BLaER1 treated with 17β-estradiol and CSF1 and Interleukin-3, amounts not matched to agents 10 nM and 100 nM (cell line): ENCODE results near the gene STK39.
A peak's percentile ranks its signal among the peaks of the same experiment; 100 is the strongest.

Experiments
- H3K27ac ChIP-seq, 11 experiments: shearing (Covaris generic); formaldehyde crosslinking; 2 replicates each; pipeline ENCODE4 v1.8.1; 2022
- H3K27me3 ChIP-seq, 11 experiments: shearing (Covaris generic); formaldehyde crosslinking; 2 replicates each; pipeline ENCODE4 v1.8.1; 2022
- H3K36me3 ChIP-seq, 11 experiments: shearing (Covaris generic); formaldehyde crosslinking; 2 replicates each; pipeline ENCODE4 v1.8.1; 2022
- H3K4me1 ChIP-seq, 10 experiments: shearing (Covaris generic); formaldehyde crosslinking; 2 replicates each; pipeline ENCODE4 v1.8.1; 2022
- H3K4me2 ChIP-seq, 11 experiments: shearing (Covaris generic); formaldehyde crosslinking; 2 replicates each; pipeline ENCODE4 v1.8.1; 2022
- H3K4me3 ChIP-seq, 10 experiments: shearing (Covaris generic); formaldehyde crosslinking; 2 replicates each; pipeline ENCODE4 v1.8.1; 2022
- H3K9ac ChIP-seq, 11 experiments: shearing (Covaris generic); formaldehyde crosslinking; 2 replicates each; pipeline ENCODE4 v1.8.1; 2022
- H3K9me3 ChIP-seq, 11 experiments: shearing (Covaris generic); formaldehyde crosslinking; replicated peaks in 1 of 11; 2 replicates each; pipeline ENCODE4 v1.8.1; 2022
- H4K20me1 ChIP-seq, 11 experiments: shearing (Covaris generic); formaldehyde crosslinking; 2 replicates each; pipeline ENCODE4 v1.8.1; 2022
- Cebpa-rat ChIP-seq, 11 experiments: shearing (Covaris generic); IDR thresholded peaks; 2 replicates each; pipeline ENCODE4 v1.8.1; 2022

STK39 gene

DNA sequence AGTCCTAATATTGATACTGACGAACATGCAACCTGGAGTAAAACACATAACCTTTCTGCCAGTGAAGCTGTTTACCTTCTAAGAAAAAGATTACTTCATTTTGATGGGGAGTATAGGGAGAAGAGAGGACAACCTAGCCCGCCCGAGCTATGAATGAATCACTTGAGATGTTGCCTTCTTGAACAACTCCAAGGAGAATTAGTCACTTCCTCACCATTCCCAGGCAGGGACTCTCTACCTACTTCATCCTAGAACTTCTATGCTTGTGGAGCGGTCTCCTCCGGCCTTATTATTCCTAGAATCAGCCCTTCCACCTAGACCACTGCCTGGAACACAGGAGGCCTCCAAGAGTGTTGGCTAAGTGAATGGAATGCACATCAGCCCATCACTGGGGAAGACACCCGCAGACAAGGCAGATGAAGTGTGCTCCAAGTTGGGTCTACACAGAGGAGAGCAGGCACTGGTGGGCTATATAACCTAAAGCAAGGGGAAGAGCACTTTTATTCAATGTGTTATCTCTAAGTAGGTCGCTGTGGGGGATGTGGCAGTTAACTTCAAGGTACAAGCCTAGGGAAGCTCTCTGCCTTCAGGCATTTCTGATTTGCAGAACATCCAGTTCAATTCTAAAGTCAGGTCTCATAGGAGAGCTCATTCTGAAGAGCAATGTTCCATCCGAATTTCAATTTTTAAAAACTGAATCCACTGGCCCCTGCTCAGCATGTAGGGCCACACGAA lies 57.4 kb downstream of the STK39 start:
- TF ChIP-seq Cebpa-rat (IDR thresholded peaks at IDR 0.05): no peak
- no peak overlapping the region for H3K4me3 ChIP-seq
- no peak overlapping the region for H3K9ac ChIP-seq
- H3K4me2 ChIP-seq: peak overlapping the region; percentile 1 to 88 (median 39); a peak in 19 of 22 replicates
- H3K9me3 ChIP-seq: no peaks in the 10 kb centered on the region
- no peak overlapping the region; a peak in 1 of 22 replicates for H3K27ac ChIP-seq
- peaks cover 70 to 100% (median 90%) of the 10 kb centered on the region in 10 experiments for H3K4me1 ChIP-seq
- H4K20me1 ChIP-seq: peaks cover 0 to 19% (median 5%) of the 10 kb centered on the region in 11 experiments; a peak in 5 of 22 replicates
- H3K27me3 ChIP-seq: no peaks in the 10 kb centered on the region
- H3K36me3 ChIP-seq: peaks cover 0 to 26% (median 0%) of the 10 kb centered on the region in 11 experiments; a peak in 4 of 22 replicates

DNA sequence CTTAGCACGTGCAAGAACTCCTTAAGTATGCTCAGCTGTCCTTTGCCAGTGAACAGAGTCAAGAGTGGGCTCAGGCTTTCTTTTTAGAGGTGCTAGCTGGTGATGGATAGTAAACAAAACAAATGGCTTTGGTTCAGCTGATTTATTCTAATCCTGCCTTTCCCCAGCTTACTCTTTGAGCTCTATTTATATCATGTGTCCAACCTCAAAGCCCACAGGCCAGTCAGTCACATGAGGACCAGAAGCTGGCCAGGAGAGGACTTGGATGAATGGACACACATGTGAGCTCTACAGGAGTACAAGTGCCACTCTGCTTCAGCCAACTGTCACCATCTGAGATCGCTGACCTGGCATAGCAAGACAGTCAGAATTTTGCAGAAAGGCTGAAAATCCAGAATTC lies 59.4 kb downstream of the STK39 start:
- no peak for TF ChIP-seq Cebpa-rat (IDR thresholded peaks at IDR 0.05)
- Histone ChIP-seq H3K4me1 (peaks cover 66 to 100% (median 88%) of the 10 kb centered on the region in 10 experiments), H4K20me1 (peaks cover 0 to 14% (median 0%) of the 10 kb centered on the region in 11 experiments; a peak in 2 of 22 replicates), H3K4me3 (no peak overlapping the region), H3K9me3 (no peaks in the 10 kb centered on the region), H3K9ac (no peak overlapping the region), H3K27me3 (no peaks in the 10 kb centered on the region), H3K27ac (0 out of 22 replicates have a peak overlapping the region, but pooled peaks of 1 of the 11 experiments have one; percentile 3), H3K4me2 (peak overlapping the region in 9 of 11 experiments; percentile 1 to 88 (median 29); a peak in 10 of 22 replicates), H3K36me3 (peaks cover 0 to 33% (median 0%) of the 10 kb centered on the region in 11 experiments; a peak in 4 of 22 replicates)

DNA sequence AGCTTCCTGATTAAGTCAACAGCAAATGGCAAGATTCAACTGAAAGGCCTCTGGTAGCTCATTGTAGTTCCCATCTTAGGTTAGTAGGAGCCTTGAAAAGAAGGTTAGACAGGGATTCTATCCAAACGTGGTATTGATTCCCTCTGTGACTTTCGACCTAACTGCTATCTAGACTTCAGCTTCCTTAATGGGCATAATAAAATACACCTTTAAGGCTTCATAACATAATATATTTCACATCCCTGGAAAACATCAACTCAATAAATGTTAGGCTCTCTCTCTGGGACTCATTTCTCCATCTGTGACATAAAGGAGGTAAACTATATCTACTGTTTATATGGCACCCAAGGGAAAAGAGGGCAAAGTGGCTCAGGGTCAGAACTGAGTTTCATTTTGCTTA lies 60.9 kb downstream of the STK39 start:
- peak overlapping the region in 7 of 11 experiments; percentile 15 to 67 (median 41); a peak in 13 of 22 replicates for H3K27ac ChIP-seq
- no peak for TF ChIP-seq Cebpa-rat (IDR thresholded peaks at IDR 0.05)
- no peak overlapping the region for H3K4me3 ChIP-seq
- H3K36me3 ChIP-seq: peaks cover 0 to 44% (median 7%) of the 10 kb centered on the region in 11 experiments; a peak in 17 of 22 replicates
- peaks cover 0 to 11% (median 0%) of the 10 kb centered on the region in 11 experiments; a peak in 2 of 22 replicates for H4K20me1 ChIP-seq
- peak overlapping the region; percentile 41 to 88 (median 54) for H3K4me2 ChIP-seq
- no peaks in the 10 kb centered on the region for H3K27me3 ChIP-seq
- H3K4me1 ChIP-seq: peaks cover 54 to 100% (median 82%) of the 10 kb centered on the region in 10 experiments
- H3K9ac ChIP-seq: no peak overlapping the region
- no peaks in the 10 kb centered on the region for H3K9me3 ChIP-seq

DNA sequence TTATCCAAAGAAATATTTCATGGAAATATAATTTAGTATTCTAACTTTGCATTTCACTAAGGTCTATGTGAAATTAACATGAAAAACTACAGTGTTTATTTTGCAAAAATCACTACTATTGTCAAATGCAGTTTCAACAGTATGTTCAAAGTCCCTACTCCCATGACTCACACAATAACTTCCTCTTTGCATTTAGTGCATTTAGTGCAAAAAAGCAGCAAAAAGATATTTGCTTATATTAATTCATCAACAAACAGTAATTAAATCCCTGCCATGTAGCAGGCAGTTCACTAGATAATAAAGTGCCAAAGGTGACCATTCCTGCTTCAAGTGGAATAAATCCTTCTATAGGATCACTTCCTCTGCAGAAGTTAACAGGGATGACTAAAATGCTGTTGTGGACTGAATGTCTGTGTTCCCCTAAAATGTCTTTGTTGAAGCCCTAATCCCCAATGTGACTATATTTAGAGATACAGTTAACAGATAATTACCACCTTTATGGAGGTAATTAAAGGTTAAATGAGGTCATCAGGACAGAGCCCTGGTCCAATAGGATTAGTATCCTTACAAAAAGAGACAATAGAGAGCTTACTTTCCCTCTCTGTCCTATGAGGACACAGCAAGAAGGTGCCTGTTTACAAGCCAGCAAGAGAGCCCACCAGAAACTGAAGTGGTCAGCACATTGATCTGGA lies 61.7 kb downstream of the STK39 start:
- H3K27ac ChIP-seq: peak overlapping the region in 9 of 11 experiments; percentile 13 to 67 (median 41); a peak in 13 of 22 replicates

DNA sequence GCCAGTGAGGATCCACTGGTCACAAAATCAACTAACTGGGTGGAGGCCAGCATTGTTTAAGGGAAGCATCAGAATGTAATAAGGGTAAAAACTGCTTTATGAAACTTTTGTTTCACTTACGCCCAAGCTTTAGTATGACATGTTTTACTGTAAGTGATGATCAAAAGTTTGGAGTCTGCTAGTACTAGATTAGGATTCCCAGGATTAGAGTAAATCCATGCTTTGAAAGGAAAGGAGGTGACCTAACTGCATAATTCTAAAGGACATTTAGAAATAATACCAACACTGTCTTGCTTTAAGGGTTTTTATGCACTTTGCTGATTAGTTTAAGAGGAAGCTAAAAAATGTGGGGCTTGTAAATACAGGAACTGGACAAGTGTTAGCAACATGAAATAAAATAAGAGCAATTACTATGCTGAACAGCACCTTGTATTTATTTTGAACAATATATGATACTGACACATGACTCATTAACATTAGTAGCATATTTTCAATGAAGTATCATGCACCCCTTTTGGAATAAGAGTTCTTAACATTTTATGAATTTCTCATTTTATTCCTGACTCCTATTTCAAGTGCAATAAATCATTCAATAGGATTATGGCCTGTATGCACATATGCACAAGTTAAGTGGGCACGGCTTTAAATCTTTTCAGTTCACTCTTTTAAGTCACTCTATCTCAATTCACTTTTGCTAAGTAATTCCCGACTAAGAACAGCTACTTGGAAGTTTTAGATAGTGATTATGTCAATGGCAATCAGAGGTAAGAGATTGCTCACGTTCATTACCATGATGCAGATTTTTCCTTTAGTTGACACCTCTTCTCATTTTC lies 62.5 kb downstream of the STK39 start:
- H3K36me3 ChIP-seq: peaks cover 0 to 52% (median 19%) of the 10 kb centered on the region in 11 experiments; a peak in 18 of 22 replicates
- no peaks in the 10 kb centered on the region for H3K27me3 ChIP-seq
- H3K27ac ChIP-seq: peak overlapping the region in 4 of 11 experiments; percentile 4 to 67 (median 45); a peak in 6 of 22 replicates
- TF ChIP-seq Cebpa-rat (IDR thresholded peaks at IDR 0.05): no peak
- peaks cover 0 to 7% (median 0%) of the 10 kb centered on the region in 11 experiments; a peak in 2 of 22 replicates for H4K20me1 ChIP-seq
- peak overlapping the region in 1 of 11 experiments; percentile 29; a peak in 1 of 22 replicates for H3K9ac ChIP-seq
- no peak overlapping the region for H3K4me3 ChIP-seq
- peak overlapping the region; percentile 12 to 88 (median 49); a peak in 17 of 22 replicates for H3K4me2 ChIP-seq
- H3K4me1 ChIP-seq: peaks cover 47 to 100% (median 74%) of the 10 kb centered on the region in 10 experiments
- no peaks in the 10 kb centered on the region for H3K9me3 ChIP-seq

More for the DNA sequence above, 61.7 kb downstream of the STK39 start:
- Histone ChIP-seq H3K4me1 (peaks cover 54 to 100% (median 77%) of the 10 kb centered on the region in 10 experiments), H3K4me2 (peak overlapping the region; percentile 41 to 88 (median 54)), H3K27me3 (no peaks in the 10 kb centered on the region), H4K20me1 (peaks cover 0 to 11% (median 0%) of the 10 kb centered on the region in 11 experiments; a peak in 2 of 22 replicates), H3K4me3 (no peak overlapping the region), H3K9me3 (no peaks in the 10 kb centered on the region), H3K9ac (peak overlapping the region in 1 of 11 experiments; percentile 12; a peak in 1 of 22 replicates), H3K36me3 (peaks cover 0 to 44% (median 13%) of the 10 kb centered on the region in 11 experiments; a peak in 18 of 22 replicates)
- TF ChIP-seq Cebpa-rat (IDR thresholded peaks at IDR 0.05): no peak

DNA sequence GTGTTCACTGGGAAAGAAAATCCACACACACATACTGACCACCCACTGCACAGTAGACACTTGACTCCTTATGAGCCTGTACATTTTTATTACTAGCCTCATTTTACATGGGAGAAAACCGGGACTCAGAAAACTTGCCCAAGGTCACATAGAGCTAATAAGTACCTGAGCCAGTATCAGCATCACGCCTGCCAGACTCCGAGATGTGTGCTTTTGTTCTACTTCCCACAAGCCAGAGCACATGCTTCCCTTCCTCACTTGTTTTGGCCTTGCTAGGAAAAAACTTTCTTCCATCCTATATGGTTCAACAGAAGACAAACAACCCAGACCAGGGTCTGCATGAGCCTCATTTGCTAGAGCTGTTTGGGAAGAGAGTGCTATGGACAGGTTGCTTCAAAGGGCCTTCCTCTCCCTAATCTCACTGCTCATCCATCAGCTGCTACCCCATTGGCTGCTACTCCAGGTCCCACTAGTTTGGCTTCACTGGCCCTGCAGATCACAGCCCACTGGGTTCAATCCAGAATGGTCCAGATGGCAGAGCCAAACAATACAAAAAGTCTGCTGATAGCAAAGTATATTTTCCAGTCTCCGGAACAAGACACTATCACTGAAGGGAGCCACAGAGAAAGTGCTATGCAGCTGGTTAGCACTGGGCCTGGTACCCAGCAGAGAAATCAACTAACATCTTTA lies 63.9 kb downstream of the STK39 start:
- H3K27ac ChIP-seq: no peak overlapping the region
- peaks cover 0 to 57% (median 20%) of the 10 kb centered on the region in 11 experiments; a peak in 18 of 22 replicates for H3K36me3 ChIP-seq
- H3K27me3 ChIP-seq: no peaks in the 10 kb centered on the region
- H3K4me3 ChIP-seq: no peak overlapping the region
- H3K9ac ChIP-seq: no peak overlapping the region
- H3K9me3 ChIP-seq: no peaks in the 10 kb centered on the region
- H3K4me2 ChIP-seq: peak overlapping the region in 7 of 11 experiments; percentile 9 to 81 (median 20); a peak in 9 of 22 replicates
- no peak for TF ChIP-seq Cebpa-rat (IDR thresholded peaks at IDR 0.05)
- H4K20me1 ChIP-seq: peaks cover 0 to 5% (median 0%) of the 10 kb centered on the region in 11 experiments; a peak in 2 of 22 replicates
- H3K4me1 ChIP-seq: peaks cover 56 to 100% (median 78%) of the 10 kb centered on the region in 10 experiments

DNA sequence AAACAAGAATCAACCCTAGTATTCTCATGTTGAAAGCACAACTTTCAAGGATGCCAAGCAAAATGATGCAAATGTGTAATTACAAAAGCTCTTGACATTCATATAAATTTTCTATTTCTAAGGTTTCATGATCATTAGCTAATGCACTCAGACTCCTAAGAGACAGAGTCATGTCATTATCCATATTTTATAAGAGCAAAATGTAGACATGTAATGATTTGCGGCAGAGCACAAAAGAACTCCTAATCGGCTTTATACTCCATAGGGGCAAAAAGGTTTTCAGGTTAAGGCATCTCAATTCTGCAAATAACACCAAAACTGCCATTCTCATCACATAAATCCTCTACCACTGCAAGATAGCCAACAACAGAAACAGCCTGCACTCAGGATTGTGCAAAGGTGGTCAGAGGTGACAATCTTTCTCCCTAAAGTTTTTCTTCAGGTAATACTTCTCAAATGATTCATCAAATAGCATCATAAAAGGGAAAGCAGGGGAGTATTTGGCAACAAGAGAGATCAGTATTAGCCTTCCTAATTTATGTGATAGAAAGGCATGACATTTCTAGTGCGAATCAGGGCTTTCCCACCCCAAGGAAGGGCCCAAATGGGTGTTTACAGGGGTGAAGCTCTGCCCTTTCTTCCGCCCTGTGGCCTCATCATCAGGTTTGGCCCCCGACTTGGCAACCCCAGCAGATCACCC lies 64.7 kb downstream of the STK39 start:
- H4K20me1 ChIP-seq: peaks cover 0 to 5% (median 0%) of the 10 kb centered on the region in 11 experiments; a peak in 2 of 22 replicates
- no peak for TF ChIP-seq Cebpa-rat (IDR thresholded peaks at IDR 0.05)
- H3K9me3 ChIP-seq: no peaks in the 10 kb centered on the region
- H3K4me1 ChIP-seq: peaks cover 57 to 100% (median 79%) of the 10 kb centered on the region in 10 experiments
- no peak overlapping the region for H3K4me3 ChIP-seq
- no peak overlapping the region for H3K9ac ChIP-seq
- H3K27ac ChIP-seq: no peak overlapping the region
- peaks cover 0 to 50% (median 18%) of the 10 kb centered on the region in 11 experiments; a peak in 18 of 22 replicates for H3K36me3 ChIP-seq
- no peaks in the 10 kb centered on the region for H3K27me3 ChIP-seq
- peak overlapping the region in 5 of 11 experiments; percentile 8 to 34 (median 12); a peak in 5 of 22 replicates for H3K4me2 ChIP-seq
